Thoracic aorta (tissue), 2 donors: ENCODE measurements around the gene STAT1. TPM values are rescaled to one million over a fixed set of nuclear protein-coding genes. Genes with fewer than 3 reads are reported as not detected.

Experiments used
- ATAC-seq: fragments of 150-250 bp; one replicate; pipeline ENCODE4 v1.8.0; 2017; ENCODE audit warnings: low read depth; ENCODE audit not compliant: insufficient number of reproducible peaks, low FRiP score
- DNase-seq: peaks from one replicate; pipeline ENCODE4 v3.0.0-alpha.2; 2020; ENCODE audit warnings: low spot score
- H3K27ac ChIP-seq, 2 donors: fragments of 200-600 bp; sonication (generic); 1 replicate in 1 of 2; 2 replicates in 1 of 2; pipeline ENCODE4 v1.5.1; 2016; ENCODE audit warnings: mild to moderate bottlenecking in 2 of 2, moderate library complexity in 2 of 2
- H3K27me3 ChIP-seq: fragments of 200-600 bp; sonication (generic); replicated peaks from 2 replicates; pipeline ENCODE4 v1.6.0; 2016; ENCODE audit warnings: mild to moderate bottlenecking; ENCODE audit not compliant: insufficient read depth
- H3K36me3 ChIP-seq: fragments of 200-600 bp; sonication (generic); one replicate; pipeline ENCODE4 v1.5.1; 2016
- H3K4me1 ChIP-seq, 2 donors: fragments of 200-600 bp; sonication (generic); 1 replicate in 1 of 2; 2 replicates in 1 of 2; pipeline versions ENCODE4 v1.5.1 to v1.6.0; 2016; ENCODE audit warnings: low read depth in 2 of 2, mild to moderate bottlenecking in 1 of 2; ENCODE audit not compliant: control insufficient read depth in 1 of 2
- H3K4me3 ChIP-seq: fragments of 200-600 bp; sonication (generic); 2 replicates; pipeline ENCODE4 v1.5.1; 2016; ENCODE audit warnings: mild to moderate bottlenecking
- H3K9me3 ChIP-seq: fragments of 200-600 bp; sonication (generic); 2 replicates; pipeline ENCODE4 v1.5.1; 2016
- CTCF ChIP-seq: fragments of 200-600 bp; sonication (generic); IDR thresholded peaks from one replicate; pipeline ENCODE4 v1.5.1; 2019; ENCODE audit warnings: antibody characterized with exemption
- total RNA-seq, 2 donors: library from RNA; depleted of rRNA; stranded (reverse); fragments of >200 nt; gene quantifications; one replicate each; pipeline versions ENCODE4 v1.1.0 to v1.2.3, GENCODE V29; 2016

Gene STAT1
- total RNA-seq, 2 donors from 2014 or later, result 67.4 to 82.6 TPM

- H3K36me3 ChIP-seq, result no peaks in the 10 kb centered on the region
- H3K9me3 ChIP-seq, result no peaks in the 10 kb centered on the region
- H3K27me3 ChIP-seq, result no peaks in the 10 kb centered on the region
- no peaks in the 10 kb centered on the region for H3K4me1 ChIP-seq
- DNase-seq (no peak), ATAC-seq (no peak)
- H3K4me3 ChIP-seq, result no peak overlapping the region
- no peak overlapping the region for H3K27ac ChIP-seq
- no peak for TF ChIP-seq CTCF
Observed at GRCh38 chr2:191031256-191031655, 17.3 kb upstream of the STAT1 start.

DNA sequence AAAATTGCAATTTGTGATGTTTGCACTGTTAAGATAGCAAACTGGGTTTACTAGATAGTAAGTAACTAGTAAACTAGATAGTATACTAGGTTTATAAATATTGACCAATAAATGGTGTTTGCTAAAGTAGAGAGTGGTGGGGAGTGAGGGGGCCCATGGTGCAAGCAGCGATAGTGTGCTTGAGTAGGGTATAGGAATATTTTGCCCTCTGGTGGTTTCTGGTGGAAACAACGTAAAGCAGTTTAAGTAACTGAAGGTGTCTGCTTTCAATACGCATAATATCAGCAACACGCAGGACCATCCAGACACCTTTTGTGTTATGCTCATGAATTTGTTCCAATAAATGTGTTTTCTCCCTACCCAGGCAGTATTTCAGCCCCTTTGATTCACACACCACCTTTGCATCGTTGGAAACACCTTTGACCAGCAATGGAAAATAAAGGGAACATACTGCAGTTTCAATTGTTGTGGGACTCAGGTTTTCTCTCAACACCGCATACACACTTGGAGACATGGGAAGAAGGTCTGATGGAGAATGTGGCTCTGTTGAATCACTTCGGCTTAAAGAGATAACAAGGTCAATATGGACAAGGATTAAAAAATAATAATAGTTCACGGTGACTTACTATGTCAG is 16.7 kb upstream of the STAT1 start:
- no peaks in the 10 kb centered on the region for H3K4me1 ChIP-seq
- no peak overlapping the region for H3K27ac ChIP-seq
- H3K27me3 ChIP-seq, result no peaks in the 10 kb centered on the region
- peak overlapping the region; percentile 44 for H3K4me3 ChIP-seq
- no peaks in the 10 kb centered on the region for H3K36me3 ChIP-seq
- no peak for DNase-seq
- no peak for ATAC-seq
- peak; percentile 71 for TF ChIP-seq CTCF
- no peaks in the 10 kb centered on the region for H3K9me3 ChIP-seq

DNA sequence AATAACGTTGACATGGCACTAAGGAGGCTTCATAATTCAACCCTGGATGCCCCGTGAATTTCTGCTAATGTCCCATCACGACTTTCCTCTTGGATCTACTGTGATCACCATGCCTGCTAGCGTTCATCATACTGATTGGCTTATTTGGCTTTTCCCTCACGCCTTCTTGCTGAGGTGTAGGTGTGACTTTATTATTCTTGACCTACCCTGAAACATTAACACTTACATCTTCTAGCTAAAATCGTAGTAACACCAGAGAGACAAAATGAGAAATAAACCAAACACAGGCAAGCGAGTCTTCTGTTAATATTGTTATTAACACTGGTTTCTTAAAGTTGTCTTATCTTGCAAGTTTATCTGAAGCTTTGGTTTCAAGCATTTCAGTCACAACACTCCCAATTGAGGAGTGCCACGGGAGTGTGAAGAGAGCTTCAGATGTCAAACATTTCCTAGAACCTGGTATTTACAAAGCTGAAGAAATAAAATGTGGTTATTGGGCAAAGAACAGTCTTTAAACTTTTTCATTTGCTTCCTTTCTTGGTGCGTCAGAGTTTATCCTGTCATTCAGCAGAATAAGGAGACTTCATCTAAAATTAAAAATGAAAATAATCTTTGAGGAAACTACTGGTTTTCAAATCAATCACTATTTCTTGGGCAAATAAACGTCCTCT is 15.4 kb upstream of the STAT1 start:
- Histone ChIP-seq H3K4me1 (no peaks in the 10 kb centered on the region), H3K27ac (no peak overlapping the region), H3K36me3 (no peaks in the 10 kb centered on the region), H3K4me3 (no peak overlapping the region), H3K9me3 (no peaks in the 10 kb centered on the region), H3K27me3 (no peaks in the 10 kb centered on the region)
- no peak for TF ChIP-seq CTCF
- DNase-seq (no peak), ATAC-seq (no peak)

GRCh38 chr2:191026377-191026776 is 12.4 kb upstream of the STAT1 start:
- H3K36me3 ChIP-seq, result no peaks in the 10 kb centered on the region
- no peak overlapping the region for H3K4me3 ChIP-seq
- H3K27me3 ChIP-seq, result no peaks in the 10 kb centered on the region
- H3K27ac ChIP-seq, result no peak overlapping the region
- peaks cover under 1 to 1% of the 10 kb centered on the region in 2 donors for H3K4me1 ChIP-seq
- TF ChIP-seq CTCF, result no peak
- no peaks in the 10 kb centered on the region for H3K9me3 ChIP-seq
- no peak for DNase-seq
- no peak for ATAC-seq

- no peak for DNase-seq
- Histone ChIP-seq H3K9me3 (no peaks in the 10 kb centered on the region), H3K4me3 (no peak overlapping the region), H3K27ac (no peak overlapping the region), H3K4me1 (peaks cover 5 to 8% of the 10 kb centered on the region in 2 donors), H3K27me3 (no peaks in the 10 kb centered on the region), H3K36me3 (no peaks in the 10 kb centered on the region)
- no peak for TF ChIP-seq CTCF
- ATAC-seq, result no peak
Observed at GRCh38 chr2:191025135-191025534, 11.2 kb upstream of the STAT1 start.
